Calu3 (cell line): ENCODE measurements around the gene KCTD15. TPM values are rescaled to one million over a fixed set of nuclear protein-coding genes. Genes with fewer than 3 reads are reported as not detected.

Experiments used
- BruUV-seq: library from RNA; stranded (reverse); fragments of 400-500 nt; replicated peaks from 2 replicates; lab custom pipeline; 2021; lab: Mats Ljungman, UMichigan
- CTCF ChIA-PET: fragments of 300-600 bp; sonication (Branson Sonifier 250); formaldehyde crosslinking; loops from one replicate; lab custom pipeline; 2022; ENCODE audit warnings: antibody characterized with exemption; lab: Charles Lee
- DNase-seq: peaks from one replicate; pipeline ENCODE4 v3.0.0; 2022
- H3K27ac Mint-ChIP-seq: one replicate; pipeline ENCODE4 v1.8.0; 2022; ENCODE audit warnings: mixed read lengths; ENCODE audit not compliant: unreplicated experiment
- H3K27me3 Mint-ChIP-seq: one replicate; pipeline ENCODE4 v1.8.0; 2022; ENCODE audit warnings: mixed read lengths; ENCODE audit not compliant: unreplicated experiment
- H3K36me3 Mint-ChIP-seq: one replicate; pipeline ENCODE4 v1.8.0; 2022; ENCODE audit warnings: mild to moderate bottlenecking, moderate library complexity, mixed read lengths; ENCODE audit not compliant: insufficient read depth, unreplicated experiment
- H3K4me1 Mint-ChIP-seq: one replicate; pipeline ENCODE4 v1.8.0; 2022; ENCODE audit warnings: mild to moderate bottlenecking, low read depth, mixed read lengths; ENCODE audit not compliant: unreplicated experiment
- H3K4me3 Mint-ChIP-seq: one replicate; pipeline ENCODE4 v1.8.0; 2022; ENCODE audit warnings: mild to moderate bottlenecking, low read depth, moderate library complexity, mixed read lengths; ENCODE audit not compliant: unreplicated experiment
- H3K9me3 Mint-ChIP-seq: one replicate; pipeline ENCODE4 v1.8.0; 2022; ENCODE audit warnings: low read depth, mixed read lengths; ENCODE audit not compliant: unreplicated experiment
- CTCF ChIP-seq: fragments of 200-600 bp; IDR thresholded peaks from one replicate; pipeline ENCODE4 v1.8.0; 2022; ENCODE audit warnings: antibody characterized with exemption; ENCODE audit not compliant: unreplicated experiment
- intact Hi-C: fragments of 100-400 bp; cut with micrococcal nuclease; formaldehyde crosslinking; loops from one replicate; pipeline ENCODE4 v1.10.0; 2022; ENCODE audit not compliant: unreplicated experiment
- total RNA-seq: library from RNA; stranded (reverse); gene quantifications from 2 replicates; pipeline ENCODE4 v1.2.3, GENCODE V29; 2022

KCTD15 gene
- total RNA-seq, 1 experiment from 2014 or later: 18.6 TPM

- H3K27ac Mint-ChIP-seq: no peak overlapping the region
- peaks cover 15% of the 10 kb centered on the region for H3K4me1 Mint-ChIP-seq
- no peak for TF ChIP-seq CTCF
- CTCF ChIA-PET: interaction anchor here (0.6 to 1.0 kb wide), 2 partner anchors 8 to 343 kb away, joined by 3 to 4 read pairs; no protein-coding TSS in a partner anchor
- BruUV-seq: no TSS peak
- peaks cover 69% of the 10 kb centered on the region for H3K27me3 Mint-ChIP-seq
- H3K9me3 Mint-ChIP-seq: no peaks in the 10 kb centered on the region
- no peak overlapping the region for H3K4me3 Mint-ChIP-seq
- peaks cover 4% of the 10 kb centered on the region for H3K36me3 Mint-ChIP-seq
- DNase-seq: no peak
- intact Hi-C loops: loop anchor here (5.0 kb wide), 2 partner anchors 373 to 532 kb away; no protein-coding TSS in a partner anchor
These were observed 21.9 kb upstream of the KCTD15 start for GRCh38 chr19:33774751-33775150.

GRCh38 chr19:33775731-33776487 lies 20.8 kb upstream of the KCTD15 start:
- peaks cover 69% of the 10 kb centered on the region for H3K27me3 Mint-ChIP-seq
- DNase-seq: no peak
- intact Hi-C loops: loop anchor here (5.0 kb wide), 1 partner anchor 371 kb away; no protein-coding TSS in a partner anchor

GRCh38 chr19:33777351-33777750 lies 19.3 kb upstream of the KCTD15 start:
- peaks cover 15% of the 10 kb centered on the region for H3K4me1 Mint-ChIP-seq
- no peak overlapping the region for H3K27ac Mint-ChIP-seq
- CTCF ChIA-PET: interaction anchor here (0.5 to 2.3 kb wide), 20 partner anchors 8 to 822 kb away, joined by 3 to 75 read pairs (median 4); no protein-coding TSS in a partner anchor
- peaks cover 79% of the 10 kb centered on the region for H3K27me3 Mint-ChIP-seq
- no peak for TF ChIP-seq CTCF
- no peaks in the 10 kb centered on the region for H3K9me3 Mint-ChIP-seq
- no peak for DNase-seq
- H3K4me3 Mint-ChIP-seq: no peak overlapping the region
- H3K36me3 Mint-ChIP-seq: peaks cover 4% of the 10 kb centered on the region
- no TSS peak for BruUV-seq
- intact Hi-C loops: loop anchor here (5.0 kb wide), 1 partner anchor 370 kb away; no protein-coding TSS in a partner anchor

More at GRCh38 chr19:33775731-33776487, 20.8 kb upstream of the KCTD15 start:
- H3K4me1 Mint-ChIP-seq: peaks cover 15% of the 10 kb centered on the region
- BruUV-seq: no TSS peak
- H3K9me3 Mint-ChIP-seq: no peaks in the 10 kb centered on the region
- H3K36me3 Mint-ChIP-seq: peaks cover 4% of the 10 kb centered on the region
- TF ChIP-seq CTCF: no peak
- no peak overlapping the region for H3K4me3 Mint-ChIP-seq
- no peak overlapping the region for H3K27ac Mint-ChIP-seq
- CTCF ChIA-PET: interaction anchor here (1.0 to 2.3 kb wide), 2 partner anchors 10 to 320 kb away, joined by 4 to 75 read pairs; no protein-coding TSS in a partner anchor

- no TSS peak for BruUV-seq
- H3K36me3 Mint-ChIP-seq: peaks cover 4% of the 10 kb centered on the region
- H3K9me3 Mint-ChIP-seq: no peaks in the 10 kb centered on the region
- H3K27ac Mint-ChIP-seq: no peak overlapping the region
- H3K4me3 Mint-ChIP-seq: no peak overlapping the region
- CTCF ChIA-PET: interaction anchor here (0.5 to 2.3 kb wide), 22 partner anchors 9 to 822 kb away, joined by 3 to 75 read pairs (median 3); no protein-coding TSS in a partner anchor
- intact Hi-C loops: loop anchor here (1.0 to 5.0 kb wide), 3 partner anchors 221 to 370 kb away; no protein-coding TSS in a partner anchor
- peaks cover 15% of the 10 kb centered on the region for H3K4me1 Mint-ChIP-seq
- peaks cover 83% of the 10 kb centered on the region for H3K27me3 Mint-ChIP-seq
- DNase-seq: no peak
- no peak for TF ChIP-seq CTCF
These were observed 18.9 kb upstream of the KCTD15 start for GRCh38 chr19:33777753-33778088.
